GM12864 (cell line): ENCODE measurements around the gene LDB1.

Source experiments
- DNase-seq: peaks from one replicate; pipeline ENCODE4 v3.0.0-alpha.2; 2011; ENCODE audit warnings: low read depth
- H3K4me3 ChIP-seq: 2 replicates; pipeline ENCODE4 v1.5.1; 2011; ENCODE audit warnings: mild to moderate bottlenecking, low read depth, low read length, control low read depth
- TF ChIP-seq, protein P1 (sequence below): IDR thresholded peaks from 2 replicates; pipeline ENCODE4 v1.5.1; 2011; ENCODE audit warnings: low read depth, mild to moderate bottlenecking, moderate library complexity, low read length, control low read depth, inconsistent platforms; ENCODE audit errors: missing control alignments

The LDB1 gene

DNA sequence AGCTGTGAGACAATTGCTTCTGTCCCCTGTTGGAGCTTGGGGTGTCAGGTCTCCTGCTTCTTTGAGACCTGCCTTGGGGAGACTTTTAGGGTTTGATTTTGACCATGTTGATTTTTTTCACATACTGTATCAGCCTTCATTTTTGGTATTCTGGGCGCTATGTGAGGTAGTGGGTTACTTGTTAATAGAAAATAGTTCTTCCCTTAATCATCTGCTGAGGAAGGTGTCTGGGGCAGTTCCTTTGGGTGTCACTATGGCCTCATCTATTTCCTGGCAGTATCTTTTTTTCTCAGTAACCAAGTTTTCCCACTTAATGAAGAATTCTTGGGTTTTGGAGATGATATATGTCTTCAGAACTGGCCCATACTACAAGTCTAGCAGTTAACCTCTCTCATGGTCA is 27.4 kb upstream of the LDB1 start:
- H3K4me3 ChIP-seq, result no peak overlapping the region
- DNase-seq, result no peak
- TF ChIP-seq, protein P1, sequence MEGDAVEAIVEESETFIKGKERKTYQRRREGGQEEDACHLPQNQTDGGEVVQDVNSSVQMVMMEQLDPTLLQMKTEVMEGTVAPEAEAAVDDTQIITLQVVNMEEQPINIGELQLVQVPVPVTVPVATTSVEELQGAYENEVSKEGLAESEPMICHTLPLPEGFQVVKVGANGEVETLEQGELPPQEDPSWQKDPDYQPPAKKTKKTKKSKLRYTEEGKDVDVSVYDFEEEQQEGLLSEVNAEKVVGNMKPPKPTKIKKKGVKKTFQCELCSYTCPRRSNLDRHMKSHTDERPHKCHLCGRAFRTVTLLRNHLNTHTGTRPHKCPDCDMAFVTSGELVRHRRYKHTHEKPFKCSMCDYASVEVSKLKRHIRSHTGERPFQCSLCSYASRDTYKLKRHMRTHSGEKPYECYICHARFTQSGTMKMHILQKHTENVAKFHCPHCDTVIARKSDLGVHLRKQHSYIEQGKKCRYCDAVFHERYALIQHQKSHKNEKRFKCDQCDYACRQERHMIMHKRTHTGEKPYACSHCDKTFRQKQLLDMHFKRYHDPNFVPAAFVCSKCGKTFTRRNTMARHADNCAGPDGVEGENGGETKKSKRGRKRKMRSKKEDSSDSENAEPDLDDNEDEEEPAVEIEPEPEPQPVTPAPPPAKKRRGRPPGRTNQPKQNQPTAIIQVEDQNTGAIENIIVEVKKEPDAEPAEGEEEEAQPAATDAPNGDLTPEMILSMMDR, result no peak

DNA sequence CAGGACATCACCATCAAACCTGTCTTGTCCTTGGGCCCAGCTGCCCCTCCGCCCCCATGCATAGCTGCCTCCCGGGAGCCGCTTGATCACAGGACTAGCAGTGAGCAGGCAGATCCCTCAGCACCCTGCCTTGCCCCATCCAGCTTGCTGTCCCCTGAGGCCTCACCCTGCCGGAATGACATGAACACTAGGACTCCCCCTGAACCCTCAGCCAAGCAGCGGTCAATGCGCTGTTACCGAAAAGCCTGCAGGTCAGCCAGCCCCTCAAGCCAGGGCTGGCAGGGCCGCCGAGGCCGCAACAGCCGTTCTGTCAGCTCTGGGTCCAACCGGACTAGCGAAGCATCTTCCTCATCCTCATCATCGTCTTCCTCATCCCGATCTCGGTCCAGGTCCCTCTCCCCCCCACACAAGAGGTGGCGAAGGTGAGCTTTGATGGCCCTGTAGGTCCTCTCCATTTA is 26.8 kb upstream of the LDB1 start:
- DNase-seq, result no peak
- TF ChIP-seq, protein P1, result no peak

DNA sequence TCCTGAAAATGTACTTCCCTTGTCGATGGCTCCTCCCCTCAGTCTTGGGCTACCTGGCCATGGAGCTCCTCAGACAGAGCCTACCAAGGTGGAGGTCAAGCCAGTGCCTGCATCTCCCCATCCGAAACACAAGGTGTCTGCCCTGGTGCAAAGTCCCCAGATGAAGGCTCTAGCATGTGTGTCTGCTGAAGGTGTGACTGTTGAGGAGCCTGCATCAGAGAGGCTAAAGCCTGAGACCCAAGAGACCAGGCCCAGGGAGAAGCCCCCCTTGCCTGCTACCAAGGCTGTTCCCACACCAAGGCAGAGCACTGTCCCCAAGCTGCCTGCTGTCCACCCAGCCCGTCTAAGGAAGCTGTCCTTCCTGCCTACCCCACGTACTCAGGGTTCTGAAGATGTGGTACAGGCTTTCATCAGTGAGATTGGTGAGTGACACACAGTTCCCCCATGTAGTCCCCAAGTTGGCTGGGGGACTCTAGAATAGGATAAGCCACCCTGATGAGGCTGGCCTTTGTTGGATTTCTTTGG is 21.5 kb upstream of the LDB1 start:
- TF ChIP-seq, protein P1, result no peak

More for the DNA sequence above, 26.8 kb upstream of the LDB1 start:
- no peak overlapping the region for H3K4me3 ChIP-seq

DNA sequence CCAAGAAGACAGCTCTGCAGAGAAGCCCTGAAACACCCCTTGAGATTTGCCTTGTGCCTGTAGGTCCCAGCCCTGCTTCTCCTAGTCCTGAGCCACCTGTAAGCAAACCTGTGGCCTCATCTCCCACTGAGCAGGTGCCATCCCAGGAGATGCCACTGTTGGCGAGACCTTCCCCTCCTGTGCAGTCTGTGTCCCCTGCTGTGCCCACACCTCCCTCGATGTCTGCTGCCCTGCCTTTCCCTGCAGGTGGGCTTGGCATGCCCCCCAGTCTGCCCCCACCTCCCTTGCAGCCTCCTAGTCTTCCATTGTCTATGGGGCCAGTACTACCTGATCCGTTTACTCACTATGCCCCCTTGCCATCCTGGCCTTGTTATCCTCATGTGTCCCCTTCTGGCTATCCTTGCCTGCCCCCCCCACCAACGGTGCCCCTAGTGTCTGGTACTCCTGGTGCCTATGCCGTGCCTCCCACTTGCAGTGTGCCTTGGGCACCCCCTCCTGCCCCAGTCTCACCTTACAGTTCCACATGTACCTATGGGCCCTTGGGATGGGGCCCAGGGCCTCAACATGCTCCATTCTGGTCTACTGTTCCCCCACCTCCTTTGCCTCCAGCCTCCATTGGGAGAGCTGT is 20.9 kb upstream of the LDB1 start:
- H3K4me3 ChIP-seq, result no peak overlapping the region
- TF ChIP-seq, protein P1, result no peak
- no peak for DNase-seq

More for the DNA sequence above, 21.5 kb upstream of the LDB1 start:
- H3K4me3 ChIP-seq, result no peak overlapping the region
- DNase-seq, result no peak

DNA sequence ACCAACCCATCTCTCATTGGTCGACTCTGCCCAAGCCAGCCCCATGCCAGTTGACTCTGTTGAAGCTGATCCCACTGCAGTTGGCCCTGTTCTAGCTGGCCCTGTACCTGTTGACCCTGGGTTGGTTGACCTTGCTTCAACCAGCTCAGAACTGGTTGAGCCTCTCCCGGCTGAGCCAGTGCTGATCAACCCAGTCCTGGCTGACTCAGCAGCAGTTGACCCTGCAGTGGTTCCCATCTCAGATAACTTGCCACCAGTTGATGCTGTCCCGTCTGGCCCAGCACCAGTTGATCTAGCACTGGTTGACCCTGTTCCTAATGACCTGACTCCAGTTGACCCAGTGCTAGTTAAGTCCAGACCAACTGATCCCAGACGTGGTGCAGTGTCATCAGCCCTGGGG is 20.1 kb upstream of the LDB1 start:
- H3K4me3 ChIP-seq, result no peak overlapping the region
- no peak for DNase-seq
- TF ChIP-seq, protein P1, result no peak

DNA sequence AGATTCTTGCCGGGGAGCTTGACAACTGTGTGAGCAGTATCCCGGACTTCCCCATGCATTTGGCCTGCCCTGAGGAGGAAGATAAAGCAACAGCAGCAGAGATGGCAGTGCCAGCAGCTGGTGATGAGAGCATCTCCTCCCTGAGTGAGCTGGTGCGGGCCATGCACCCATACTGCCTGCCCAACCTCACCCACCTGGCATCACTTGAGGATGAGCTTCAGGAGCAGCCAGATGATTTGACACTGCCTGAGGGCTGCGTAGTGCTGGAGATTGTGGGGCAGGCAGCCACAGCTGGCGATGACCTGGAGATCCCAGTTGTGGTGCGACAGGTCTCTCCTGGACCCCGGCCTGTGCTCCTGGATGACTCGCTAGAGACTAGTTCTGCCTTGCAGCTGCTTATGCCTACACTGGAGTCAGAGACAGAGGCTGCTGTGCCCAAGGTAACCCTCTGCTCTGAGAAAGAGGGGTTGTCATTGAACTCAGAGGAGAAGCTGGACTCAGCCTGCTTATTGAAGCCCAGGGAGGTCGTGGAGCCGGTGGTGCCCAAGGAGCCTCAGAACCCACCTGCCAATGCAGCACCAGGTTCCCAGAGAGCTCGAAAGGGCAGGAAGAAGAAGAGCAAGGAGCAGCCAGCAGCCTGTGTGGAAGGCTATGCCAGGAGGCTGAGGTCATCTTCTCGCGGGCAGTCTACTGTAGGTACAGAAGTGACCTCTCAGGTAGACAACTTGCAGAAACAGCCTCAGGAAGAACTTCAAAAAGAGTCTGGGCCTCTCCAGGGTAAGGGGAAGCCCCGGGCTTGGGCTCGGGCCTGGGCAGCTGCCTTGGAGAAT is 19.3 kb upstream of the LDB1 start:
- TF ChIP-seq, protein P1, result no peak
- DNase-seq, result no peak
- no peak overlapping the region for H3K4me3 ChIP-seq
